ENCODE measurements around the gene CDKN1B.

CDKN1B gene

DNA sequence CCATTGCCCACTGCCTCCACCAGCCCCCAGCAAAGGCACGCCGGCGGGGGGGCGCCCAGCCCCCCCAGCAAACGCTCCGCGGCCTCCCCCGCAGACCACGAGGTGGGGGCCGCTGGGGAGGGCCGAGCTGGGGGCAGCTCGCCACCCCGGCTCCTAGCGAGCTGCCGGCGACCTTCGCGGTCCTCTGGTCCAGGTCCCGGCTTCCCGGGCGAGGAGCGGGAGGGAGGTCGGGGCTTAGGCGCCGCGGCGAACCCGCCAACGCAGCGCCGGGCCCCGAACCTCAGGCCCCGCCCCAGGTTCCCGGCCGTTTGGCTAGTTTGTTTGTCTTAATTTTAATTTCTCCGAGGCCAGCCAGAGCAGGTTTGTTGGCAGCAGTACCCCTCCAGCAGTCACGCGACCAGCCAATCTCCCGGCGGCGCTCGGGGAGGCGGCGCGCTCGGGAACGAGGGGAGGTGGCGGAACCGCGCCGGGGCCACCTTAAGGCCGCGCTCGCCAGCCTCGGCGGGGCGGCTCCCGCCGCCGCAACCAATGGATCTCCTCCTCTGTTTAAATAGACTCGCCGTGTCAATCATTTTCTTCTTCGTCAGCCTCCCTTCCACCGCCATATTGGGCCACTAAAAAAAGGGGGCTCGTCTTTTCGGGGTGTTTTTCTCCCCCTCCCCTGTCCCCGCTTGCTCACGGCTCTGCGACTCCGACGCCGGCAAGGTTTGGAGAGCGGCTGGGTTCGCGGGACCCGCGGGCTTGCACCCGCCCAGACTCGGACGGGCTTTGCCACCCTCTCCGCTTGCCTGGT is at the start of gene CDKN1B:
TSS of gene CDKN1B (plus strand) at position 576 of the 793 bp plus-strand sequence. CDS start 472 bp downstream, outside the sequence.
- no peak; the same call in none of the 2 replicates for TF ChIP-seq MYC (IDR thresholded peaks at IDR 0.05; ENCODE audit: low read depth, low read length)
- TF ChIP-seq, protein P1, sequence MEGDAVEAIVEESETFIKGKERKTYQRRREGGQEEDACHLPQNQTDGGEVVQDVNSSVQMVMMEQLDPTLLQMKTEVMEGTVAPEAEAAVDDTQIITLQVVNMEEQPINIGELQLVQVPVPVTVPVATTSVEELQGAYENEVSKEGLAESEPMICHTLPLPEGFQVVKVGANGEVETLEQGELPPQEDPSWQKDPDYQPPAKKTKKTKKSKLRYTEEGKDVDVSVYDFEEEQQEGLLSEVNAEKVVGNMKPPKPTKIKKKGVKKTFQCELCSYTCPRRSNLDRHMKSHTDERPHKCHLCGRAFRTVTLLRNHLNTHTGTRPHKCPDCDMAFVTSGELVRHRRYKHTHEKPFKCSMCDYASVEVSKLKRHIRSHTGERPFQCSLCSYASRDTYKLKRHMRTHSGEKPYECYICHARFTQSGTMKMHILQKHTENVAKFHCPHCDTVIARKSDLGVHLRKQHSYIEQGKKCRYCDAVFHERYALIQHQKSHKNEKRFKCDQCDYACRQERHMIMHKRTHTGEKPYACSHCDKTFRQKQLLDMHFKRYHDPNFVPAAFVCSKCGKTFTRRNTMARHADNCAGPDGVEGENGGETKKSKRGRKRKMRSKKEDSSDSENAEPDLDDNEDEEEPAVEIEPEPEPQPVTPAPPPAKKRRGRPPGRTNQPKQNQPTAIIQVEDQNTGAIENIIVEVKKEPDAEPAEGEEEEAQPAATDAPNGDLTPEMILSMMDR (IDR thresholded peaks at IDR 0.05; ENCODE audit: low read depth, low read length) = no peak
- TF ChIP-seq, protein P2, sequence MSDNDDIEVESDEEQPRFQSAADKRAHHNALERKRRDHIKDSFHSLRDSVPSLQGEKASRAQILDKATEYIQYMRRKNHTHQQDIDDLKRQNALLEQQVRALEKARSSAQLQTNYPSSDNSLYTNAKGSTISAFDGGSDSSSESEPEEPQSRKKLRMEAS (IDR thresholded peaks at IDR 0.05; ENCODE audit: low read depth, low read length) = peak; percentile 45
- TF ChIP-seq POLR2A (IDR thresholded peaks at IDR 0.05; ENCODE audit: extremely low read depth, insufficient read length) = peak; percentile 53
- peak within 1 kb of the TSS; percentile 96 for H3K4me3 ChIP-seq (ENCODE audit: low read depth, low read length)
- DNase-seq (ENCODE audit: low read depth) = peak; percentile 96

DNA sequence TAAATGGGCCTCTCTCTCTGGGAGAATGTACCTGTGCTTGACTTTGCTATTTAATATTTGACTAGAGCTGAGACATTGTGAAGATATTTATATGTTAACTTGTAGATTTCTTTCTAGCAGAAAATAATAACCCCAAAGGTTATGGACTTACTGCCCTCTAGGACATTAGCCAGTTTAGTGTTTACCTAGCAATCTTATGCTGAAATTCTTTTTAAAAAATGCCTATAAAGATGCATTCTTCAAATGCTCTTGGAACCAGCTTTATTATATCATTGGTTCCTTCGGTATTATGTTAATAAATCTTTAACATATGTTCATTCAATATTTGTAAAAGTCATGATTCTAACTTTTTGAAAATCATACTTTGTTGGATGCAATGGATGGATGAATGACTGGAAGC is 49.2 kb upstream of the CDKN1B start:
- no peak for TF ChIP-seq POLR2A (IDR thresholded peaks at IDR 0.05; ENCODE audit: extremely low read depth, insufficient read length)
- TF ChIP-seq MYC (IDR thresholded peaks at IDR 0.05; ENCODE audit: low read depth, low read length) = no peak
- TF ChIP-seq, protein P2 (IDR thresholded peaks at IDR 0.05; ENCODE audit: low read depth, low read length) = no peak
- H3K4me3 ChIP-seq (ENCODE audit: low read depth, low read length) = no peak overlapping the region
- DNase-seq (ENCODE audit: low read depth) = no peak

DNA sequence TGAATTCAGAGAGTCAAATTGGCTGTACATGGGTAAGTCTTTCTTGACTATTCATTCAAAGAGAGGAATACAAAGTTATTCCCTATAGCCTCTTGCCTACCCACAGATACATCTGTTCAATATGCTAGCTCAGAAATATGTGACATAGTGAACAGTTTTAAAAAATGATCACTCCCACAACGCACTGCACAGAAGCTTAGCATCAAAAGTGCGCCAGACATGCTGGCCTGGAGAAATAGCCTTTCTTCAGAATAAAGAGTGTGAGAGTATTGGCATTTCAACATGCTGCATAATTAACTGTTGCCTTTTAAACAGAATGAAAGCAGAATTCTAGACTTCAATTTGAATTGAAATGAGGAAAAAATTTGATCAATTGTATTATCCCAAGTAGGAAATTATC is 48.1 kb upstream of the CDKN1B start:
- TF ChIP-seq, protein P2 (IDR thresholded peaks at IDR 0.05; ENCODE audit: low read depth, low read length) = no peak
- TF ChIP-seq MYC (IDR thresholded peaks at IDR 0.05; ENCODE audit: low read depth, low read length) = no peak
- TF ChIP-seq, protein P1 (IDR thresholded peaks at IDR 0.05; ENCODE audit: low read depth, low read length) = no peak
- TF ChIP-seq POLR2A (IDR thresholded peaks at IDR 0.05; ENCODE audit: extremely low read depth, insufficient read length) = no peak
- no peak overlapping the region for H3K4me3 ChIP-seq (ENCODE audit: low read depth, low read length)
- DNase-seq (ENCODE audit: low read depth) = no peak

DNA sequence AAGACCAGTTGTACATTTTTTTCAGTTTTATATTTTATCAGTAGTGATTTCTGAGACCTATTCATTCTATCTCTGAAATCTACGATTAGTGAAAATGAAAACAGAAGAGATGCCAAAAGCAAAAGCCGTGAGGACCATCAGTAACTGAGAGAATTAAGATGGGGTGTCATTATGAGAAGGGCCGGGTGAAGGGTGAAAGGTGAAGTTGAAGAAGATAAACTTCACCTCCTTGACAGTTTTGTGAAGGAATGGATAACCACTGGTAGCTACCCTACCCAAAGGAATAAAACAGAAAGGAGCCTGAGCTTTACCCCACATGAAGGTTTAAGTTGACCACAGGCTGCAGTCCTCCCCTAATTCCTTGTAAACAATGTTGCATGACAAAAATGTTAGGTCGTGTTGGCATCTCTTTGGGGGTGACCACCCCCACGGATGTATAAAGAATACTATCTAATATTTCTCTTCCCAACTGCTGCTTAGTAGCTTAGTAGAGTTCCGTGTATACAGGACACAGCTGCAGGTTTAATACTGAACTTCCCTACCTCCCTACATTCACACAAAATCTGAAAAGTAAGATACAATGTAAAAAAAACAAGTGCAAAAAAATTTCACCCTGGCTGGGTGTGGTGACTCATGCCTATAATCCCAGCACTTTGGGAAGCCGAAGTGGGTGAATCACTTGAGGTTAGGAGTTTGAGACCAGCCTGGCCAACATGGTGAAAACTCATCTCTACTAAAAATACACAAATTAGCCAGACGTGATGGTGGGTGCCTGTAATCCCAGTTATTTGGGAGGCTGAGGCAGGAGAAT is 45.1 kb upstream of the CDKN1B start:
- no peak for DNase-seq (ENCODE audit: low read depth)
- TF ChIP-seq, protein P2 (IDR thresholded peaks at IDR 0.05; ENCODE audit: low read depth, low read length) = no peak
- TF ChIP-seq MYC (IDR thresholded peaks at IDR 0.05; ENCODE audit: low read depth, low read length) = no peak
- TF ChIP-seq POLR2A (IDR thresholded peaks at IDR 0.05; ENCODE audit: extremely low read depth, insufficient read length) = no peak
- TF ChIP-seq, protein P1 (IDR thresholded peaks at IDR 0.05; ENCODE audit: low read depth, low read length) = no peak
- no peak overlapping the region for H3K4me3 ChIP-seq (ENCODE audit: low read depth, low read length)

DNA sequence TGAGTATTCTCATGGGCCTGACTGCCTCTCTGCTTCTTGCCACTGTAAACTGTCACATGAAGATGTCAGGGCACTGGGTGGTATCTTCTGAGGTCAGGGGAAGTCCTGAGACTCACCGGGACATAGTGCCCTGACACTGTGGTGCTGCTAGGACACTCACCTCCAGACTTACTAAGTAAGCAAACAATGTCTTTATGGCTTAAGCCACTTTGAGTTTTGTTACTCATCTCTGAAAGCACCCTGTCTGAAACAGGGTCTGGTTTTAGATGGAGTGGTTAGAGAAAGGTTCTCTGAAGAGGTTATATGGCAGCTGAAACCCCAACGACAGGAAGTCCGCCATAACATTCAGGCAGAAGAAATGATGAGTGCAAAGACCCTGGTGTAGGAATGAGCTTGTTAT is 43.9 kb upstream of the CDKN1B start:
- TF ChIP-seq, protein P1 (IDR thresholded peaks at IDR 0.05; ENCODE audit: low read depth, low read length) = no peak
- TF ChIP-seq, protein P2 (IDR thresholded peaks at IDR 0.05; ENCODE audit: low read depth, low read length) = no peak
- TF ChIP-seq POLR2A (IDR thresholded peaks at IDR 0.05; ENCODE audit: extremely low read depth, insufficient read length) (no peak), MYC (IDR thresholded peaks at IDR 0.05; ENCODE audit: low read depth, low read length) (no peak)

More for the DNA sequence above, 43.9 kb upstream of the CDKN1B start:
- no peak overlapping the region for H3K4me3 ChIP-seq (ENCODE audit: low read depth, low read length)
- DNase-seq (ENCODE audit: low read depth) = no peak
